CD4-positive, CD25-positive, alpha-beta regulatory T cell (primary cell): ENCODE results near the gene SRRM1. TPM values are rescaled to one million over a fixed set of nuclear protein-coding genes. Genes with fewer than 3 reads are reported as not detected.

Experiments used
- ATAC-seq, 2 donors: fragments of 150-1000 bp; cut with Tn5 transposase; one replicate each; pipeline ENCODE4 v1.10.0; 2021; ENCODE audit warnings: low read depth in 2 of 2, moderate number of reproducible peaks in 2 of 2, moderate library complexity in 1 of 2
- DNase-seq, 3 donors: peaks; one replicate each; pipeline versions ENCODE4 v3.0.0 to v3.0.0-alpha.2; 2012 to 2022; ENCODE audit warnings: mixed read lengths in 1 of 3
- H3K27ac ChIP-seq: one replicate; pipeline ENCODE4 v1.7.0; 2013; ENCODE audit warnings: mild to moderate bottlenecking, low read length; ENCODE audit not compliant: insufficient read depth, poor library complexity, severe bottlenecking
- H3K27me3 ChIP-seq: one replicate; pipeline ENCODE4 v1.7.0; 2013; ENCODE audit warnings: low read length; ENCODE audit not compliant: control insufficient read depth, insufficient read depth
- H3K36me3 ChIP-seq: one replicate; pipeline ENCODE4 v1.7.0; 2013; ENCODE audit warnings: mild to moderate bottlenecking, low read length, moderate library complexity; ENCODE audit not compliant: control insufficient read depth, insufficient read depth
- H3K4me1 ChIP-seq: 2 replicates; pipeline ENCODE4 v1.7.0; 2013; ENCODE audit warnings: mild to moderate bottlenecking, low read length; ENCODE audit not compliant: insufficient read depth, control insufficient read depth, poor library complexity, severe bottlenecking
- H3K4me3 ChIP-seq: one replicate; pipeline ENCODE4 v1.7.0; 2013; ENCODE audit warnings: low read depth, mild to moderate bottlenecking, low read length, moderate library complexity
- H3K9me3 ChIP-seq, 2 experiments: 1 replicate in 1 of 2; 2 replicates in 1 of 2; pipeline ENCODE4 v1.7.0; 2013; ENCODE audit warnings: low read length in 2 of 2, mild to moderate bottlenecking in 1 of 2, moderate library complexity in 1 of 2; ENCODE audit not compliant: control insufficient read depth in 2 of 2
- H3K27ac Mint-ChIP-seq, 3 donors: one replicate each; pipeline ENCODE4 v1.8.0; 2020 to 2022; ENCODE audit warnings: mild to moderate bottlenecking in 3 of 3, mixed read lengths in 3 of 3, moderate library complexity in 2 of 3
- H3K27me3 Mint-ChIP-seq: one replicate; pipeline ENCODE4 v1.8.0; 2022; ENCODE audit warnings: mild to moderate bottlenecking, mixed read lengths
- H3K36me3 Mint-ChIP-seq: one replicate; pipeline ENCODE4 v1.8.0; 2020; ENCODE audit warnings: mixed read lengths
- H3K4me1 Mint-ChIP-seq, 4 donors: one replicate each; pipeline ENCODE4 v1.8.0; 2020 to 2022; ENCODE audit warnings: mixed read lengths in 4 of 4, mild to moderate bottlenecking in 1 of 4
- H3K4me3 Mint-ChIP-seq, 4 donors: one replicate each; pipeline ENCODE4 v1.8.0; 2020 to 2022; ENCODE audit warnings: mild to moderate bottlenecking in 4 of 4, mixed read lengths in 4 of 4, moderate library complexity in 3 of 4
- H3K9me3 Mint-ChIP-seq, 7 donors: one replicate each; pipeline ENCODE4 v1.8.0; 2020 to 2022; ENCODE audit warnings: mixed read lengths in 7 of 7, mild to moderate bottlenecking in 3 of 7, moderate library complexity in 2 of 7
- polyA plus RNA-seq, 4 donors: library from polyadenylated mRNA; unstranded; fragments of 300-500 nt; fragmentation: Illumina TruSeq; gene quantifications; one replicate each; pipeline ENCODE4 v1.2.3, GENCODE V29; 2021
- total RNA-seq: library from RNA; stranded (reverse); gene quantifications from one replicate; pipeline ENCODE4 v1.2.3, GENCODE V29; 2022

The SRRM1 gene
- total and polyA plus RNA-seq, 5 donors from 2014 or later = 85.5 to 284 (median 94.4) TPM

GRCh38 chr1:24636661-24637357 is 6.3 kb upstream of the SRRM1 start:
- Mint-ChIP-seq H3K27me3 (peaks cover 19% of the 10 kb centered on the region), H3K4me3 (peak overlapping the region in 1 of 4 donors; percentile 15), H3K27ac (no peak overlapping the region), H3K4me1 (peaks cover 12 to 16% (median 13%) of the 10 kb centered on the region in 4 donors), H3K36me3 (no peaks in the 10 kb centered on the region), H3K9me3 (no peaks in the 10 kb centered on the region)
- Histone ChIP-seq H3K4me1 (peaks cover 8% of the 10 kb centered on the region), H3K4me3 (no peak overlapping the region), H3K36me3 (no peaks in the 10 kb centered on the region), H3K27me3 (peaks cover 4% of the 10 kb centered on the region), H3K9me3 (no peaks in the 10 kb centered on the region), H3K27ac (no peak overlapping the region)
- no peak for ATAC-seq
- no peak for DNase-seq

GRCh38 chr1:24639094-24639493 is 4.0 kb upstream of the SRRM1 start:
- H3K36me3 ChIP-seq = no peaks in the 10 kb centered on the region
- Mint-ChIP-seq H3K27me3 (peaks cover 19% of the 10 kb centered on the region), H3K4me1 (peaks cover 15 to 23% (median 18%) of the 10 kb centered on the region in 4 donors), H3K36me3 (no peaks in the 10 kb centered on the region), H3K27ac (peak overlapping the region in 2 of 3 donors; percentile 19 to 29), H3K4me3 (peak overlapping the region in 3 of 4 donors; percentile 17 to 98 (median 35)), H3K9me3 (no peaks in the 10 kb centered on the region)
- no peak for ATAC-seq
- no peak overlapping the region for H3K27ac ChIP-seq
- DNase-seq = no peak
- no peak overlapping the region for H3K4me3 ChIP-seq
- peaks cover 4% of the 10 kb centered on the region for H3K27me3 ChIP-seq
- H3K4me1 ChIP-seq = peaks cover 16% of the 10 kb centered on the region
- H3K9me3 ChIP-seq = no peaks in the 10 kb centered on the region

- peak overlapping the region; percentile 5 to 98 (median 34) for H3K4me3 Mint-ChIP-seq
- no peak for ATAC-seq
- H3K27me3 Mint-ChIP-seq = peaks cover 19% of the 10 kb centered on the region
- Histone ChIP-seq H3K27me3 (peaks cover 4% of the 10 kb centered on the region), H3K36me3 (no peaks in the 10 kb centered on the region), H3K4me3 (no peak overlapping the region), H3K4me1 (peaks cover 24% of the 10 kb centered on the region), H3K27ac (no peak overlapping the region), H3K9me3 (no peaks in the 10 kb centered on the region)
- H3K4me1 Mint-ChIP-seq = peaks cover 23 to 30% (median 25%) of the 10 kb centered on the region in 4 donors
- no peaks in the 10 kb centered on the region for H3K9me3 Mint-ChIP-seq
- no peaks in the 10 kb centered on the region for H3K36me3 Mint-ChIP-seq
- H3K27ac Mint-ChIP-seq = peak overlapping the region in 2 of 3 donors; percentile 19 to 92
- no peak for DNase-seq
Observed at GRCh38 chr1:24639881-24640280, 3.2 kb upstream of the SRRM1 start.

- H3K36me3 Mint-ChIP-seq = no peaks in the 10 kb centered on the region
- H3K4me1 Mint-ChIP-seq = peaks cover 25 to 34% (median 28%) of the 10 kb centered on the region in 4 donors
- peak overlapping the region in 2 of 3 donors; percentile 80 to 100 for H3K27ac Mint-ChIP-seq
- no peak for ATAC-seq
- H3K27ac ChIP-seq = no peak overlapping the region
- H3K4me1 ChIP-seq = peaks cover 28% of the 10 kb centered on the region
- peaks cover 4% of the 10 kb centered on the region for H3K27me3 ChIP-seq
- H3K4me3 ChIP-seq = no peak overlapping the region
- H3K4me3 Mint-ChIP-seq = peak overlapping the region; percentile 5 to 98 (median 73)
- no peak for DNase-seq
- no peaks in the 10 kb centered on the region for H3K9me3 Mint-ChIP-seq
- H3K27me3 Mint-ChIP-seq = peaks cover 15% of the 10 kb centered on the region
- H3K9me3 ChIP-seq = no peaks in the 10 kb centered on the region
- peaks cover 2% of the 10 kb centered on the region for H3K36me3 ChIP-seq
Observed at GRCh38 chr1:24640288-24640687, 2.8 kb upstream of the SRRM1 start.

GRCh38 chr1:24641646-24642151 is 1.4 kb upstream of the SRRM1 start:
- Histone ChIP-seq H3K36me3 (peaks cover 9% of the 10 kb centered on the region), H3K9me3 (no peaks in the 10 kb centered on the region), H3K4me3 (peak overlapping the region; percentile 27), H3K27ac (peak overlapping the region; percentile 99), H3K27me3 (no peaks in the 10 kb centered on the region), H3K4me1 (peaks cover 32% of the 10 kb centered on the region)
- Mint-ChIP-seq H3K4me3 (peak overlapping the region; percentile 94 to 98 (median 96)), H3K27me3 (peaks cover 1% of the 10 kb centered on the region), H3K27ac (peak overlapping the region; percentile 97 to 100 (median 99)), H3K36me3 (peaks cover 3% of the 10 kb centered on the region), H3K9me3 (no peaks in the 10 kb centered on the region), H3K4me1 (peaks cover 30 to 44% (median 37%) of the 10 kb centered on the region in 4 donors)
- ATAC-seq = no peak
- DNase-seq = peak in 1 of 3 donors; percentile 64

- peak; percentile 1 to 2 for ATAC-seq
- H3K9me3 Mint-ChIP-seq = no peaks in the 10 kb centered on the region
- peak overlapping the region; percentile 92 to 97 (median 92) for H3K27ac Mint-ChIP-seq
- no peaks in the 10 kb centered on the region for H3K27me3 ChIP-seq
- peak overlapping the region; percentile 94 to 98 (median 96) for H3K4me3 Mint-ChIP-seq
- H3K36me3 ChIP-seq = peaks cover 27% of the 10 kb centered on the region
- H3K27me3 Mint-ChIP-seq = no peaks in the 10 kb centered on the region
- H3K36me3 Mint-ChIP-seq = peaks cover 15% of the 10 kb centered on the region
- H3K4me1 Mint-ChIP-seq = peaks cover 38 to 60% (median 52%) of the 10 kb centered on the region in 4 donors
- peak overlapping the region; percentile 86 for H3K4me3 ChIP-seq
- H3K4me1 ChIP-seq = peaks cover 32% of the 10 kb centered on the region
- H3K27ac ChIP-seq = peak overlapping the region; percentile 94
- no peaks in the 10 kb centered on the region for H3K9me3 ChIP-seq
- DNase-seq = peak in 1 of 3 donors; percentile 39
Observed at GRCh38 chr1:24643363-24644099, 429 bp downstream of the SRRM1 start.

- DNase-seq (peak in 1 of 3 donors; percentile 33), ATAC-seq (no peak)
- Mint-ChIP-seq H3K9me3 (no peaks in the 10 kb centered on the region), H3K4me3 (peak overlapping the region; percentile 94 to 98 (median 96)), H3K36me3 (peaks cover 19% of the 10 kb centered on the region), H3K4me1 (peaks cover 39 to 62% (median 53%) of the 10 kb centered on the region in 4 donors), H3K27ac (peak overlapping the region; percentile 26 to 97 (median 92)), H3K27me3 (no peaks in the 10 kb centered on the region)
- peak overlapping the region; percentile 94 for H3K27ac ChIP-seq
- H3K4me1 ChIP-seq = peaks cover 32% of the 10 kb centered on the region
- peaks cover 32% of the 10 kb centered on the region for H3K36me3 ChIP-seq
- H3K27me3 ChIP-seq = no peaks in the 10 kb centered on the region
- H3K9me3 ChIP-seq = no peaks in the 10 kb centered on the region
- H3K4me3 ChIP-seq = peak overlapping the region; percentile 86
Observed at GRCh38 chr1:24644100-24644384, 940 bp downstream of the SRRM1 start.
